ENCODE measurements around the gene FTO. TPM values are rescaled to one million over a fixed set of nuclear protein-coding genes. Genes with fewer than 3 reads are reported as not detected.

The FTO gene
- polyA plus RNA-seq, 1 donor = 53.4 TPM

DNA sequence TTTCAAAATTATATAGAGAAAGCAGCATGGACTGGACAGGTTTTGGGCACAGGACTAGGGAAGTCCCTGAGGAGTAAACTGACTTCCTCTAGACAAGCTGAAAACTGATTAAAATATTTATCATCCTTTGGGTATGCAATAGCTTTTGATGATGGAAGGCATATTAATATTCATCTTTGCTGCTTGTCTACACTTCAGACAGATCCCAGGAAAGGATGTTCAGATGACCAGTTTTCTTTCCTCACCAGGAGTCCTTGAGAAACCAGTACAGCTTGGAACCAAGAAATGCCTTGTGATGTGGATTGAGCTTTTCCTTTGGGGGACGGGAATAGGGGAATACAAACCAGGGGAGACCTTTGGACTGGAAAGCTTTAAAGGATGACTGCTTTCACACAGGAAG, 195.5 kb downstream of the FTO start:
- no peak for DNase-seq (ENCODE audit: low read depth)

DNA sequence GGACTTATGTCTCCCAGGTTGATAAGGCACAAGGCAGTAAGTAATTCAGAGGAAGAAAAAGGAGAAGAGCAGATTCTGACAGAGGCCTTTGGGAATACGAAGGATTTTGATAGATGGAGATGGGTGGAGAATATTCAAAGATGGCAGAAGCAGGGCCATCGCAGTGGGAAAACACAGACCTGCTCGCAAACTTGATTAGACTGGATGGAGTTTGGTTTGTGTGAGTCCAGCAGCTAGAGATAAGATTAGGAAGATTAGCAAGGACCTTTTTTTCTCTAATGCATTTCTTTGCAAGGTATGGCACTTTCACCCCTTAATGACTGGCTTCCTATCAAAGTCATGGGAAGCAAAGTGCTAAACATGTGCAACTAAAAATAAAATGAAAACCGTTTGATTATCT, 196.7 kb downstream of the FTO start:
- DNase-seq (ENCODE audit: low read depth) = no peak

DNA sequence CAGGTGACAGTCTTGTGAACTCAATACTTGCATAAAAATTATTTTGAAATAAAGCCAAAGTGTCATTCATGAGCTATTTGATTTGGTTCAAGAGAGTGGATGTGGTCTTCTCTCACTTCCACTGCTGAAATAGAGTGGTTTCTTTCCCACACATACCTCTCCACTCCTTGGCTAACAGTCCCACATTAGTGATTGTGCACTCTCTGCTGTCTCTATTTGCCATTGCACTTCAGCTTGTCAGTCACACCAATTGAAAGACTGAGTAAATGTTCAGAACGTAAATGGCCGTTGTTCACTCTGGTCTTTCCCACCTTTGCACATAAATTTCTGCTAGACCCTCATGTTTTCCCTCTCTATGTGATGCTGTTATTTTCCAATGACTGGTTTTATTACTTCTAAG, 197.5 kb downstream of the FTO start:
- no peak for DNase-seq (ENCODE audit: low read depth)

DNA sequence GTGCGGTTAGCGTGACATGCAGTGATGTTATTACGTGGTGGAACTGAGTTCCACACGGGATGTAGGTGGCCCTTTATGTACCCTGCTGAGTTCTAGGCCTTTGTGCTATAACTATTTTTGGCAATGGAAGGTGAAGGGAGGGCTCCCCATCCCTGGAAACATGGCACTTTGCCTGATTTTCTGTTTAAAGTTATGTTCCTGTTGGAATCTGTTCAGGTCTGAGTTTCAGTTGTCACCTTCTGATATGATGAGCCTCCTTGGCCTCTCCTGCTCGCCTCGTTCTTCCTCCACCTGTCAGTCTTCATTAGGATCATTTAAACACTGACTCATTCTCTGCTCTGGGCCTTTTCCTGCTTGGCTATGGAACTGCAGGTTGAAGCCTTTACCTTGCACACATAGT, 200.6 kb downstream of the FTO start:
- DNase-seq (ENCODE audit: low read depth) = no peak

DNA sequence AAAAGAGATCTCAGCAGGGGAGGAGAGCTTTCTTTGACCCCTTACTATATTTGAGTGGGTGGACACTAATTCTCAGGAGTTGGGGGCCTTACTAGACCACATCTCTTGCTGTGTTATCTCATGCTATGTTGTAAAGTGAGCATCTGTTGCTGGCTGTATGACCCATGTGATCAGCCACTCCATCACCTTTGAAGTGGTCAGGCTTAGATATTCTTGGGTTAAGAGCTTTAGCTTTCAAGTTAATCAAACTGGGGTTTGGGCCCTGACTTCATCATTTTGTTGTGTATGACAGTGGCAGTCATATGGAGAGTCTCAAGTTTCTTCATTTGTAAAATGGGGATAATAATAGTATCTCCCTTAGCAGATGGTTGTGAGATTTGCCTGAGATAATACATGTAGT, 201.1 kb downstream of the FTO start:
- DNase-seq (ENCODE audit: low read depth) = no peak

DNA sequence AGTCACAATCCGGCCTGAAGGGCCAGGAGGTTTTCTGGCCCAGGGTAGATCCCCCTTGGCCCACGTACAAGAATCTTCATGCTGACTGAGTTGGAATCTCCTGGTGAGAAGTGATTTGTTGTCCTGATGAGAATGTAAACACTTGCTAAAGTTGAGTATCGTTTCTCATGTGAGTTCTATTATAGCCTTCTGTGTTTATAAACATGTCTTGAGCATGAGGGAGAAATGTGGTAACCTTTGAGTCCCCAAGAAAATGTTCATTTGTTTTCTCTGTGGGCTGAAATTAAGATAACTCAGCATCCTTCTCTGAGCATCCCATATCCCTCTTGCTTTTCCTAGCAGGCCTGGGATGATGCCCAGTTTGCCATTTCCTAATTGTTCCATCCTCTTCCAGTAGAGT, 204.8 kb downstream of the FTO start:
- no peak for DNase-seq (ENCODE audit: low read depth)

DNA sequence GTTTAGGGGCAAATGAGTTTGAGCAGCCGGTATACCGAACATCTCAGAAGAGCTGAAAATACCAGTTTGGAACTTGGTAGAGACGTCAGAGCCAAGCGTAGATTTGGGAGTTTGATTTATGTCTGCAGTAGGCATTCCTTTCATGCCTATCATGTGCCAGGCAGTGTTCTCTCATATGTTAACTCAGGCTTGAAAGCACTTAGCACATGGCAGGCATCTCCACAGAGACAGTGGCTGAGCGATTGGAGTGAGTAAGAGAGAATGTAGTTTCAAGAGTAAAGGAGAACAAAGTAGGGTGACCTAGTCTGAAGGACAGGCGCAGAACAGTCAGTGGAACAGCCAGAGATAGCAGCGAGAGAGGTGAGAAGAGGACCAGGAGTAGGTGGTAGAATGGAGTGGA, 207.0 kb downstream of the FTO start:
- DNase-seq (ENCODE audit: low read depth) = no peak

DNA sequence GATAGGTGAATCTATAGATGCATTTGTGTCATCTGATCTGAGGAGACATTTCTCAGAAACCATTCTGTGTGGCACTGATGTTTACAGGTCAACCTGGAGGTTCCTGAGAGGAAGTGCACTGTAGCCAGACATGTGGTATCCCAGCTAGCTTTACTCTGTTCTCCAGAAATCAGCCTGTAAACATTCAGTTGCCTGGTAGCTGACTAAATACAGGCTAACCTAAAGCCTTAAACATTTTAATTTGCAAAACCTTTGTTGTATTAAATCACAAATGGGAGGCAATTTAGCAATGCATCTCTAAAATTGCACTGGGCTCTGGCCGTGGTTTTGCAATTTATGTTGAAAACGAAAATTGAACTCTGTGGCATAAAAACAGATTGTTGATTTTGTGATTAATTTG, 207.6 kb downstream of the FTO start:
- DNase-seq (ENCODE audit: low read depth) = no peak

DNA sequence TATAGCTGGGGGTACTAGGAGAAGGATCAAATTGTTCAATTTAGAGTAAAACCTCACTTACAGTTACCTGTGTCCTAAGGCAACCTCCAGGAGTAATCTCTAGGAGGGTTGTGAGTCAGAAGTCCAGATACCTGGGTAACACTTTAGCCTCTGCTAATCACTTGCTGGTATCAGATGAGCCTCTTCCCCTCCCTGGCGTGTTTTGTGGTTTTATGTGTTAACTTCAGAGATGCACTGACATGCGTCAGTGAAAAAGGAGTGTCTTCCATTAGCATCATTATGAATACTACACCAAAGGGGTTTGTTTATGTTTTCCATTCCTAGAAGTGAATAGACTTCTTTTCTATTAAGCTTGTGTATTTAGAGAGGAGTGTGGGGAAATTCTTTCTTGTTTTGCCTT, 208.2 kb downstream of the FTO start:
- no peak for DNase-seq (ENCODE audit: low read depth)

DNA sequence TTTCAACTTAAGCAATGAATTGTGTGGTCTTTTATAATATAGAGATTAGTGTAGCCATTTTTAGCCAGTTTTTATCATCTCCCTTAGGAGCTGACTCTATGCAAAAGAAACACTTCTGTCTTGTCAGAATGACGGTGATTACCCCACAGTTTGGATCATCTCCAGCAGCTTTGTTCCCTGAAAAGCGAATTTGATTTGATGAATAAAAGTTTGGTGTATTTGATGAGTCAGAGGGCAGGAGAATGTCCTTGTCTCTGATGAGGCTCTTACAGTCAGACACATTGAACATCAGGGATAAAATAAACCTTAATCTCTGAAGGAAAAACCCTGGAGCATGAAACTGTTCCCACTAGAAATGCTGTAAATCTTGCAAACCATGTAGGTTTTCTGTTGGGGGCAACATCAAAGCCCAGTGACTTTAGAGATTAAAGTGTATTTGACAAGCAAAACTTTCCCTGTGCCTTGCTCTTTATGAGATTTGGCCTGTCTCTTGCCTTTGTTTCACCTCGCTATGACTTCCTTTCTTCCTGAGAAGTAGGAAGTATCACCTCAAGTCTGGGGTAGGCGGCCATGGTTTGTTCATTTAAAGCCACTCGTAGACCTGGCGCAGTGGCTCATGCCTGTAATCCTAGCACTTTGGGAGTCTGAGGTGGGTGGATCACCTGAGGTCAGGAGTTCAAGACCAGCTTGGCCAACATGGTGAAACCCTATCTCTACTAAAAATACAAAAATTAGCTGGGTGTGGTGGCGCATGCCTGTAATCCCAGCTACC, 209.3 kb downstream of the FTO start:
- DNase-seq (ENCODE audit: low read depth) = no peak

DNA sequence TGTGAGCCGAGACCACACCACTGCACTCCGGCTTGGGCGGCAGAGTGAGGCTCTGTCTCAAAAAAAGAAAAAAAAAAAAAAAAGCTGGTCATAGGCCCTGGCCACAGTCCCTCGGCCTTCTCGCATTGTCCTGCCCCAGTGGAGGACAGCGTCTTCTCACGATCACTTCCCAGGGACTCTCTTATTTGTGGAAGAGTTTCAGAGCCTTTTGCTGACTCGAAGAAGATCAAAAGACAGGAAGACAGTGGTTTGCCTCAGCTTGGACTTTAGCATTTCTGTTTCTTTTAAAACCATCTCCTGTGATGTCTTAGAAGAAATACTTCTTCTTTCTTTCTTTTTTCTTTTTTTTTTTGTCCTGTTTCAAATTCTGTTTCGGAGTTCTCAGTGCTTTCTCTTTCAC, 210.0 kb downstream of the FTO start:
- DNase-seq (ENCODE audit: low read depth) = no peak

DNA sequence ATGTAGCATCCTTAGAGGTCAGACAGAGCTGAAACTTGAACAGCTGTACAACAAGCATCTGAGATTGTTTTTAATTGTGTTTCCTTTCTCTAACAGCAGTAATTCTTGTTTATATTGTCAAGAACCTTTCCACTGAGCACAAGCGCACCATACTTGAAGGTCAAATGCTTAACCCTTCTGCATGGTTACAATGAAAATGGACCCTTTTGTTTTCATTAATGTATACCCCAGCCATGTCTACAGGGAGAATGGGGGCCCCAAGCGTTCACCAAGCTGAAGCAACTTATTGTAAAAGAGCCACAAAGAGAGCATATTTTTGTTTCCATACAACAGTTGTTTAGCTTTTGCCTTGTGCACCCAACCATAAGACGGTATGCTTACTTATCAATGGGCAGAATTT, 210.8 kb downstream of the FTO start:
- DNase-seq (ENCODE audit: low read depth) = no peak

DNA sequence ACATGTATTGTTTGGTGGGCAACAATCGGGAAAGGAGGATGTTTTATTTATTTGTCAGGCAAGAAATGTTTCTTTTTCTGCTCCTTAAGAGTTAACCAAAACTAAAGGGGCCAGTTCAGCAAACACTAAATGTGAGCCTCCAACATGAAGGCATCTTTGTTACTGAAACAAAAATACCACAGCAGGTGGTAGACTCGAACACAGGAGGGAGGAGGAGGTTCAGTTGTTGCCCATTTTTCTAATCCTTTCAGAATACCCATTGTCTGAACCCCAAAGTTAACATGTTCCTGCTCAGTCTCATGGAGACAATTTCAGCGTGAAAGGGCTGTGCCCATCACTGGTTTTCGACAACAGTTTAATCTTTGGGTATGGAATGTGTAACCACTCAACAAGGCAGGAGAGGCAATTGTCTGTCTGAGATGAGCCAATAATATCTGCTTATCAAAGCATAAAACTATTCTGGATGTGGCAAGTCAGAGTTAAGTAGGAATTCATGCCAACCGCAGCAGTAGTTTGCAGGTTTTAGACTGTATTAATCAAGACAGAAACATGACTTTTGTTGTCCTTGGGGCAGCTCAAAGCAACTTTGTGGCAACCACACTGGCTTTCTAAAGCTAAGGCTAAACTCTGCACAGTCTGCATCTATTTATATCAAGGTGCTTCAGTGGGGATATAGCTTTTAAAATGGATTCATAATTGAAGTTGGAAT, 211.7 kb downstream of the FTO start:
- DNase-seq (ENCODE audit: low read depth) = no peak

DNA sequence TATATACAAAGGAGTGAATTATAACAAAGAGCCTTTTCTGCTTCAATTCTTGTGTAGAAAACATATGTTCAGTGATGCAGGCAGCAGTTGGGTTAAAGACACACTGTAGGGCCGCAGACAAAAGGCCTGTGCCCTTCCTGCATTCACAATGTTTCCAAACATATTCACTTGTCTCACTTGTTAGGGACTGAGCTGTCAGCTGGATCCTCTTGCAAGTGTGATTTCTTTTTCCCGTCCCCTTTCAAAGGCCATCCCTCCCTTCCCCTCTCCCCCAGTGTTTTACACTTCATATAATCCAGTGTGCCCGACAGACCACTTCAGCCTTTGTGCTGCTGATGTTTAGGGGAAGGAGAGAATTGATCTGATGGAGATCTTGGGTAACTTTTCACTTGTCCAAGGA, 217.0 kb downstream of the FTO start:
- no peak for DNase-seq (ENCODE audit: low read depth)

DNA sequence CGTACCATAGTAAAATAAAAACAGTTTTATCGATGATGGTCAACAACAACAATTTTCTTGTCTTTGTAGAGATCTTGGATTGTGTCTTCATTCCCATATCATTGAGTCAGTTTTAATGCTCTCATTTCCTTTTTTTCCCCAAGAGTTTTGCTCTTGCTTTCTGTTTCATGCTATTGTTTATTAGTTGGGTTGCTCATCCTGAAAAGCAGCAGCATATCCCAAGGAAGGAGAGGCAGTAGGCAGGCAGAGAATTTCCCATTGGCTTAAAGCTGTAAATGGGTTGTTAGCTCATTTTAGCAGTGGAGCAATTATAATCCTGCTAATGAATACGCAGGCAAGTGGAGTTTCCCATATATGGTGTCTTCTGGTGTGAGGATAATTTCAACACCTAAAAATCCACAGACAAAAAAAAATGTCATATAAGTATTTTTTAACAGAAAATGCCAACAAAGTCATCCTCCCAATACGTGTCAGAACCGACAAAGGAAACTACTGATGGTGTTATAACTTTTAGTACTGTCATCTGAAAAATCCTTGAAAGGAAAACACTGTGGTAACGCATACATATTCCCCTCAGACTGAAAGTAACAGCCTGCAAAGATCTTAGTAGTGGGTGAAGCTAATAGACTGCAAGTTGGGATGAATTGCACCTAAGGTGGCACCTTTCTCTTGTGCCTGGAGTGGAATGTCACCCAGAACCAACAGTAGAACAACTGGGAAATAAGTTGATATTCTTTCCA, 218.3 kb downstream of the FTO start:
- no peak for DNase-seq (ENCODE audit: low read depth)

DNA sequence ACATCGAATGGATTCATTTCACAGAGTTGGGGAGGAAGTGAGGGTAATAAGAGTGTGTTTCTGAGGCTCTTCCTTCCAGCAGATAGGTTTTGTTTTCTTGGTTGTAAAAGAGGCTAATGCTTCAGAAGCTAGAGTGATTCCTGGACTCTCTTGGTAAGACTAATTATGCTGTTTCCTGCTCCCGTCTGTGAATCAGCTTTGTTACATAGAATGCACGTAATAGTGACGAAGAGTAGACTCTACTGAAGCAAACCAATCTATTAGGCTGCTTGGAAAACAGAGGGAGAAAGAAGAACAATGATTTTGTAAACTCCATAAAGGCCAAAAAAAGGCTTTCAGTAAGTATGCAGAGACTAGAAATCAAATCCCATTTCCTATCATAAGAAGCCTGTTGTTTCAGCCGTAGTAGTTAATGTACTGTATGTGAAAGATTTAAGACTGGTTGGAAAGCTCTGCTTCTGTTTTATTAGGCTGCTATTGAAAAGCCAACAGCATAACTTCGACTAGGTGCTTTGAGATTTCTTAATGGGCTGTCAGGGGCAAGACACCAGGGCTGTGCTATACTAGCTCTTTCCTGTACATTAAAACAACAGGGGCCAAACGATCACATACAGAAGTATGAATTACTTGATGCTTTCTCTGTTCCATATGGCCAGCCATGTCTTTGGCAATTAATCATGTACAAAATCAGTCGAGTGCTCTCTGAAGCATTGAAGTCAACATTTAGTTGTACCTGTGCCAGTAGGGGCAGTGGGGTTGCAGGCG, 219.0 kb downstream of the FTO start:
- no peak for DNase-seq (ENCODE audit: low read depth)

DNA sequence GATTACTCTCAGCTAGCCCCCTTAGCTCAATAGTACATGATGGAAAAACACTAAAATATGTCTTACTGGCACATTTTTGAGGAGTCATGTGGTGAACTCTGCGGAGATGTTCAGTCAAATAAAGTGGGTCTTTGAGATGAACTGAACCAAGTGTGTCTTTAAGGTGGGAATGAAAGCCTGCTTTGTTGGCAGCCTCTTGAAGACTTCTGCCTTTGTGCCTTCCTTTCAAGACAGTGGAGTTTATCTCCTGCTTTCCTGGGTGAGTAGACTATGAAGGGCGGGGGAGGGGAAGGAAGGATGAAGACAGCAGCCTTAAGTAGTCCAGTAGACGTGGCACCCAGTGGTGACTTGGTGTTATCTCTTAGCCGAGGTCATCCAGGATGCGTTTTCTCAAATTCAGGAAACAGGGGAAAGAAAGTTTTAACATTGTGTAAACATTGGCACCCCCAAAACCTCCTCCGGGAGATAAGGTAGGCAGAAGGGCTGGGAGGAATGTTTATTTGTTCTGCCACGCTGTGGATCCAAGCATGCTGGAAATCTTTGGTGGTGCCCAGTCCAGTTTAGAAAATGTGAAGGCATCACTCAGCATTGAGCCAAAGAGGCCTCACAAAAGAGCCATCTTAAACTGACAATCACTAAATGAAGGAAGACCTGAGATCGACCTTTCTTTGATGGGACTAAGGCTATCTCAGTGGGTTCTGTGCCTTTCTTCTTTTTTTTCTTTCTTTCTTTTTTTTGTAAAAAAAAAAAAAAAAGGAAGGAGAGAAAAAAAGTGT, 220.6 kb downstream of the FTO start:
- no peak for DNase-seq (ENCODE audit: low read depth)

DNA sequence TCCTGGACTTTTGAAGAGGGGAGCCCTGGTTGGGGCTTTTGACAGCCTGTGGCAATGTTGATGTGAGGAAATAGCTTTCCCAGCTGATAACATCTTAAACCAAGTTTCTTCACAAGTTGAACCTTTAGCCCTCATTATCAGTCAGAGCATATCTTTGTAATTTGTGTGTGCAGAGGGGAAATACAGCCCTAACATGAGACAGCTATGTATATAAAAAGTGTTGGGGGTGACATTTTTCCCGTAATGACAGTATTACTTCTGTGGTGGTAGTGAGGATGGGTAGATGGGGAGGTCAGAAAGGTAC, 221.1 kb downstream of the FTO start:
- DNase-seq (ENCODE audit: low read depth) = no peak

DNA sequence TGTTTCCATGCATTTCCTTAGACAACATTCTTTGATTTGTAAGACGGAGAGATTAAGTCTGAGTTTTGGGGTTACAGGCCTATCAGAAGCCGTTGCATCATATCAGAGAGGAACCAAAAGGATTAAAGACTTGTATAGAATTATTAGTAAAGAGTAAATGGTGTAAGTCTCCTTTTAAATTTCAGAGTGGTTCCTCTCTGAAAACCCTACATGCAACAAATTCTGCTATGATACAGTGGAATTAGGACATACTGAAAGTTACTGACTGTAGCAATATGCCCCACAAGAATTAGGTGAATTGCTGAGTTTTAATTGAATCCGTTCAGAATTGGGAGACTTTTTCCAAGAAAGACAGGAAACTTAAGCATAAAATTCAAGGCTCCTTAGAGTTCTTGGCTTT, 221.6 kb downstream of the FTO start:
- DNase-seq (ENCODE audit: low read depth) = no peak

DNA sequence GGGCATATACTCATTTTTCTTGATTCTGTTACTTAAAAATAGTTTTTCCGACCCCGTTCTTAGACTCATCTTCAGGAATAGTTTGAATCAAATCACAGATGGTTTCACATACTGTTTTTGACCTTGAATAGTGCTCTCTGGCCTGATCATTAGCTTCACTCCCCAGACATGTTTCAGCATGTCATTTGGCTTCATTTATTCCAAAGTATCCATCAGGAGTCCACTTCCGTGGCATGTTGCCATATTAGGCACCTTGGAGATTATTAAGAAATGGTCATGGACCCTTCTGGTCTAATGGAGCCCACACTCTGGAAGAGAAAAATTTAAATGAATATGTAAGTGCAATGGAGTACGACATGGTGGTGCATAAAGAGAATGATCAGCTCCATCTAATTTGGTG, 222.3 kb downstream of the FTO start:
- DNase-seq (ENCODE audit: low read depth) = no peak

DNA sequence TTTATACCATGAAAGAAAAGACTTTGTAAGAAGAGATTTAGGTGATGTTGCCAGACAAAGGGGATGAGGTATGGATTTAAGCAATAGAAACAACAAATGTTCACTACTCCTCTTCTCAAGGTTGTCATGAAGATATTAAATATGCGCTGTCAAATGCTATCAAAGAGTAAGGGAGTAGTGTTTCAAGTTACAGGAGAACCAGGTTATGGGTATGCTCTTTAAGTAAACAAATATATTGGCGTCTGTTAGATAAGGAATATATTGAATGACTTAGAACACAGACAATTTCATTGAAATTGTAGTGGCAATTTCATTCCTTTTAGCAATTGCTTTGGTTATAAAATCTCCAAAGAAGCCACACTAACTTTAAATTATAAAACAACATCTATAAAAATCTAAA, 229.0 kb downstream of the FTO start:
- DNase-seq (ENCODE audit: low read depth) = no peak

DNA sequence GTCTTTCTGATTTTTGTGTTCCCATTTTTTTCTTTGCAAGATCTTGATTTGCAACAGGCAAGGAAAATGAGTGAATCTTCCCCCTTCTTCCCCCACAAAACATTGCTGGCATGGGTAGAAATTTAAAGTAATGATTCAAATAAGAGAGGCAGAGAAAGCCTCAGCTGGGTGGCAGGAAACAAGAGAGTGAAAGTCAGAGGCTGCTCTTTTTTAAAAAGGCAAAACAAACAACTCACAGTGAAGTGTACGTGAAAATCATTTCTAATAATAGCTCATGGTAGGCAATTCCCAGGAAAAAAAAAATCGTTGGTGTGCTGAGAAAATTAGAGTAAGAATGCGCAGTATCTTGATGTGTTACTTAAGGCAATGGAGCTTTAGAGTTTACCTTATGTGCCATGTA, 229.5 kb downstream of the FTO start:
- DNase-seq (ENCODE audit: low read depth) = no peak
